Fibroblast of villous mesenchyme (primary cell): ENCODE measurements around the gene NETO2. TPM values are rescaled to one million over a fixed set of nuclear protein-coding genes. Genes with fewer than 3 reads are reported as not detected.

Experiments used
- DNase-seq: peaks from one replicate; pipeline ENCODE4 v3.0.0-alpha.2; 2010; ENCODE audit warnings: low read depth
- H3K4me3 ChIP-seq: 2 replicates; pipeline ENCODE4 v1.5.1; 2011; ENCODE audit warnings: low read depth, mild to moderate bottlenecking, low read length
- CTCF ChIP-seq: IDR thresholded peaks from 2 replicates; pipeline ENCODE4 v1.5.1; 2012; ENCODE audit warnings: low read depth, mild to moderate bottlenecking, low read length; ENCODE audit not compliant: insufficient read depth
- total RNA-seq: library from RNA; depleted of rRNA; stranded (reverse); fragments of >200 nt; gene quantifications from 2 replicates; pipeline ENCODE4 v1.2.3, GENCODE V29; 2012

NETO2 gene
- total RNA-seq, 1 donor = 14.7 TPM

DNA sequence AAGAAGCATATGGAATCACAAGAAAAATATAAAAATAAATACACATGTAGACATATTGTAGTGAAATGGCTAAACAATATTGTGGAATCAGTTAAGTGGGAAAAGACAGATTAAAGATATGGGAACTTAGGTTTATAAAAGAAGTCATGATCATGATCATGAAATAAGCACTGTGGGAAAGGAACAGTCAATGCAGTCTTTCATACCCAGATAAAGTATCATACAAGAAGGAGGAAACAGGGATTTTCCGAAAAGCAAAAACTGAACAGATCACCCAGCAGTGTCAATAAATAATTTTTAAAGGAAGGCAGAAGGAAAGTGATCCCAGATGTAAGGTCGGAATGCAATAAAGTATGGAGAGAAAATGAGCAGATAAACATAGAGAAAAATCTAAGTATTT, 71.6 kb downstream of the NETO2 start:
- no peak for TF ChIP-seq CTCF
- no peak for DNase-seq
- no peak overlapping the region for H3K4me3 ChIP-seq

- no peak for DNase-seq
- H3K4me3 ChIP-seq = no peak overlapping the region
- no peak for TF ChIP-seq CTCF
Measured at GRCh38 chr16:47069841-47070584, 73.7 kb downstream of the NETO2 start.

GRCh38 chr16:47069313-47069712, 74.4 kb downstream of the NETO2 start:
- DNase-seq = no peak
- no peak for TF ChIP-seq CTCF

DNA sequence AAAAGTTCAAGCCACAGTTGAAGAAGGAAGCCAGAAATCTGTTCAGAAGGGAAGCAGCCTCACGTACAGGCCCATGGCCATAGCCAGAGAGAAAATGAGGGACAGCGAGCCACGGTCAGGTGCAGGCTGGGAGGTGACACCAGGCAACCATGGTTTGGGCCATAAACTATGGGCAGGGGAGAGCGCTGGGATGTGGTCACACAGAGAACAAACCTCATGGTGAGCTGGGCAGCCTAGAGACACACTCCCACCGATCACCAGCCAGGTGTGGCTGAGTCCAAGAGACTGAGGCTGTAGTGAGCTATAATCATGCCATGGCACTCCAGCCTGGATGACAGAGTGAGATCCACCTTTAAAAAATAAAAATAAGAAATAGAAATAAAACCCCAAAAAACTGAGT, 76.5 kb downstream of the NETO2 start:
- no peak for TF ChIP-seq CTCF
- no peak overlapping the region for H3K4me3 ChIP-seq
- DNase-seq = no peak

More at GRCh38 chr16:47069313-47069712, 74.4 kb downstream of the NETO2 start:
- H3K4me3 ChIP-seq = no peak overlapping the region

DNA sequence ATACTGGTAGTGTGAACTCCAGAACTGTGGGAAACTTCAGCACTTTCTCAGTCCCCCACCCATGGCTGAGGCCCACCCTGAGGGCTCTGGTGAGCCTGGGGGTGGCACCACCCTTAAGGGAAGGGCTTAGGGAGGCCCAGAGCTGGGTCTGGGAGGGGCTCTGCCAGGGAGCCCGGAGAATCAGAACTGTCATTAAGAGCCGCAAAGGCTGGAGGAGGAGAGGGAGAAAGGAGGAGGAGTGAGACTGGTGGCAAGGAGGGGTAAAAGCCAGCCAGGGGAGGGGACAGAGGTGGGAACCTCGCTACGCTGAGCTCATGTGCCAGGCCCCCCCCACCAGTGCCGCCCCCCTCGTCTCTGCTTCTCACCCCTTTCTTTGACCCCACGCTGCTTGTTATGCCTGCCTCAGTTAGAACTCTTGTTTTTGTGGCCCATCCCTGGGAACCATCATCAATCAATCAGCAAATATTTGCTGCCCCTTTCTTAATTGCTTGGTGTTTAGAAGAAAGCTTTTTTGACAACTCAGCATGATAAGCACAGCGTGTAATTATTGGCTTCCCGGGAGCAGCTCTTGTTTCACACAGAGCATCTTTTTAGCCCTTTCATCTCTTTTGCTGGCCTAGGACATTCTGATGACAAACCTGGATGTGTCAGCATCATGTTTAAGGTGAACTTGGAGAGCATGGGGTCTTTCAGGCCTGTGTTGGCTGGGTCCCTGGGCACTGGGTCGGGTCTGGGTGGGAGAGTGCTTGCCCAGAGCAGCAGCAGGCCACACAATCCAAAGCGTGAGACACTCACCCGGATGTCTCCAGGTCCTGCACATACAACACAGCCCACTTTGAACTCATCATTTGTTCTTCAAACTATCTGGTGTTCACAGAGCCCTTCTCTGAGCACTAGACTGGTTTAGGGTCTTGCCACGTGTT, 77.7 kb downstream of the NETO2 start:
- no peak overlapping the region for H3K4me3 ChIP-seq
- DNase-seq = no peak
- no peak for TF ChIP-seq CTCF

DNA sequence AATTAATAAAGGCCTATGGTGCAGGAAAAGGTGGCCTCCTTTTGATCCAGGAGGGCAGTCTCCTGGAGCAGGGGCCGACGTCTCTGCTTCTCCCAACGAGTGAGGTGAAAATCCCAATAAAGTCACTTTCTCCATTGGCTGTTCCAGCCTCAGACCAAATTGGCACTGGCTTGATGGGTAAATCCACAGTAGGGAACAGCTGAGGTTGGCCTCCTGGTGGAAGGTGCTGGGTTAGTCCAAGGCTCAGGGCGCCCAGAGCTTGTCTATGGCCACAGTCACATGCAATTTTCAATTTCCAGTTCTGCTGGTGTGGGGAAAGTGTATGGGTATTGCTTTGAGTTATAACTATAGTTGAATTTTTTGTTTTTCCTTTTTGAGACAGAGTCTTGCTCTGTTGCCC, 79.0 kb downstream of the NETO2 start:
- no peak overlapping the region for H3K4me3 ChIP-seq
- no peak for TF ChIP-seq CTCF
- DNase-seq = no peak
